SK-N-SH treated with all-trans-retinoic acid at 6 μM for 48 hours (cell line): Measurements from ENCODE around the gene TRPV4.

ENCODE experiments used
- ATAC-seq: fragments of 200-7000 bp; cut with Tn5 transposase; 3 replicates; pipeline ENCODE4 v1.9.1; 2020; ENCODE audit warnings: mild to moderate bottlenecking, moderate library complexity
- ARNTL ChIP-seq: fragments of 450-650 bp; formaldehyde crosslinking; IDR thresholded peaks from 2 replicates; pipeline ENCODE4 v1.5.0; 2020; ENCODE audit warnings: low read depth, mild to moderate bottlenecking, moderate library complexity, borderline replicate concordance
- BACH2 ChIP-seq: fragments of 250-450 bp; sonication (Bioruptor Pico); IDR thresholded peaks from 2 replicates; pipeline ENCODE4 v1.9.0; 2021; ENCODE audit warnings: mild to moderate bottlenecking, borderline replicate concordance
- CSDC2 ChIP-seq: fragments of 250-450 bp; sonication (Bioruptor Pico); IDR thresholded peaks from 2 replicates; pipeline ENCODE4 v1.5.0; 2020; ENCODE audit warnings: mild to moderate bottlenecking, moderate library complexity
- ESRRG ChIP-seq: fragments of 250-450 bp; sonication (Bioruptor Pico); IDR thresholded peaks from 2 replicates; pipeline ENCODE4 v1.6.1; 2021; ENCODE audit warnings: mild to moderate bottlenecking
- GLIS3 ChIP-seq: fragments of 250-450 bp; sonication (Bioruptor Pico); IDR thresholded peaks from 2 replicates; pipeline ENCODE4 v1.5.0; 2020; ENCODE audit warnings: mild to moderate bottlenecking, moderate library complexity
- ISL1 ChIP-seq: fragments of 250-450 bp; sonication (Bioruptor Pico); IDR thresholded peaks from 2 replicates; pipeline ENCODE4 v2.1.2; 2022; ENCODE audit warnings: mild to moderate bottlenecking, moderate library complexity
- OSR1 ChIP-seq: fragments of 250-450 bp; sonication (Bioruptor Pico); IDR thresholded peaks from 2 replicates; pipeline ENCODE4 v1.8.0; 2022; ENCODE audit warnings: moderate library complexity, mild to moderate bottlenecking, inconsistent platforms
- POU6F1 ChIP-seq: fragments of 250-450 bp; sonication (Bioruptor Pico); IDR thresholded peaks from 2 replicates; pipeline ENCODE4 v1.8.0; 2021; ENCODE audit warnings: low read depth, mild to moderate bottlenecking, moderate library complexity, borderline replicate concordance
- PPARA ChIP-seq: fragments of 250-450 bp; sonication (Bioruptor Pico); IDR thresholded peaks from 2 replicates; pipeline ENCODE4 v1.5.0; 2020; ENCODE audit warnings: mild to moderate bottlenecking, borderline replicate concordance
- RARB ChIP-seq: fragments of 250-450 bp; sonication (Bioruptor Pico); IDR thresholded peaks from 2 replicates; pipeline ENCODE4 v1.8.0; 2021; ENCODE audit warnings: mild to moderate bottlenecking, moderate library complexity
- SNAI2 ChIP-seq: fragments of 250-450 bp; sonication (Bioruptor Pico); IDR thresholded peaks from 2 replicates; pipeline ENCODE4 v1.5.0; 2020; ENCODE audit warnings: mild to moderate bottlenecking, moderate library complexity
- TCF4 ChIP-seq: fragments of 250-450 bp; sonication (Bioruptor Pico); IDR thresholded peaks from 2 replicates; pipeline ENCODE4 v1.8.0; 2021; ENCODE audit warnings: mild to moderate bottlenecking, moderate library complexity, borderline replicate concordance
- TSHZ2 ChIP-seq: fragments of 250-450 bp; sonication (Bioruptor Pico); IDR thresholded peaks from 2 replicates; pipeline ENCODE4 v1.5.0; 2020; ENCODE audit warnings: mild to moderate bottlenecking, moderate library complexity
- ZC3H10 ChIP-seq: fragments of 250-450 bp; sonication (Bioruptor Pico); IDR thresholded peaks from 2 replicates; pipeline ENCODE4 v1.5.1; 2021; ENCODE audit warnings: mild to moderate bottlenecking, moderate library complexity
- ZFP30 ChIP-seq: fragments of 450-650 bp; formaldehyde crosslinking; IDR thresholded peaks from 2 replicates; pipeline ENCODE4 v1.5.0; 2022; ENCODE audit warnings: mild to moderate bottlenecking, moderate library complexity
- ZNF565 ChIP-seq: fragments of 450-650 bp; formaldehyde crosslinking; conservative IDR thresholded peaks from 2 replicates; pipeline ENCODE4 v1.5.0; 2020; ENCODE audit warnings: low read depth, mild to moderate bottlenecking, moderate library complexity
- ZNF70 ChIP-seq: fragments of 450-650 bp; formaldehyde crosslinking; IDR thresholded peaks from 2 replicates; pipeline ENCODE4 v1.5.0; 2020; ENCODE audit warnings: mild to moderate bottlenecking, moderate library complexity
- ZNF8 ChIP-seq: fragments of 450-650 bp; formaldehyde crosslinking; IDR thresholded peaks from 2 replicates; pipeline ENCODE4 v1.5.0; 2020; ENCODE audit warnings: mild to moderate bottlenecking, moderate library complexity
- TF ChIP-seq, protein P1 (sequence below): fragments of 250-450 bp; sonication (Bioruptor Pico); IDR thresholded peaks from 2 replicates; pipeline ENCODE4 v1.8.0; 2020; ENCODE audit warnings: mild to moderate bottlenecking, moderate library complexity, borderline replicate concordance
- TF ChIP-seq, protein P2 (sequence below): fragments of 250-450 bp; sonication (Bioruptor Pico); IDR thresholded peaks from 2 replicates; pipeline ENCODE4 v1.5.1; 2020; ENCODE audit warnings: low read depth, mild to moderate bottlenecking, moderate library complexity

The TRPV4 gene

GRCh38 chr12:109828754-109829511, 4.3 kb downstream of the TRPV4 start:
- TF ChIP-seq TSHZ2 (CRISPR knock-in tag) (no peak), ZNF70 (CRISPR knock-in tag) (no peak), GLIS3 (CRISPR knock-in tag) (no peak), ZNF565 (CRISPR knock-in tag) (no peak), TCF4 (CRISPR knock-in tag) (no peak), ESRRG (CRISPR knock-in tag) (no peak), ARNTL (CRISPR knock-in tag) (no peak), ZNF8 (no peak), POU6F1 (CRISPR knock-in tag) (no peak), ZC3H10 (CRISPR knock-in tag) (no peak)
- TF ChIP-seq, protein P1, sequence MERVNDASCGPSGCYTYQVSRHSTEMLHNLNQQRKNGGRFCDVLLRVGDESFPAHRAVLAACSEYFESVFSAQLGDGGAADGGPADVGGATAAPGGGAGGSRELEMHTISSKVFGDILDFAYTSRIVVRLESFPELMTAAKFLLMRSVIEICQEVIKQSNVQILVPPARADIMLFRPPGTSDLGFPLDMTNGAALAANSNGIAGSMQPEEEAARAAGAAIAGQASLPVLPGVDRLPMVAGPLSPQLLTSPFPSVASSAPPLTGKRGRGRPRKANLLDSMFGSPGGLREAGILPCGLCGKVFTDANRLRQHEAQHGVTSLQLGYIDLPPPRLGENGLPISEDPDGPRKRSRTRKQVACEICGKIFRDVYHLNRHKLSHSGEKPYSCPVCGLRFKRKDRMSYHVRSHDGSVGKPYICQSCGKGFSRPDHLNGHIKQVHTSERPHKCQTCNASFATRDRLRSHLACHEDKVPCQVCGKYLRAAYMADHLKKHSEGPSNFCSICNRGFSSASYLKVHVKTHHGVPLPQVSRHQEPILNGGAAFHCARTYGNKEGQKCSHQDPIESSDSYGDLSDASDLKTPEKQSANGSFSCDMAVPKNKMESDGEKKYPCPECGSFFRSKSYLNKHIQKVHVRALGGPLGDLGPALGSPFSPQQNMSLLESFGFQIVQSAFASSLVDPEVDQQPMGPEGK (CRISPR knock-in tag): no peak
- TF ChIP-seq, protein P2, sequence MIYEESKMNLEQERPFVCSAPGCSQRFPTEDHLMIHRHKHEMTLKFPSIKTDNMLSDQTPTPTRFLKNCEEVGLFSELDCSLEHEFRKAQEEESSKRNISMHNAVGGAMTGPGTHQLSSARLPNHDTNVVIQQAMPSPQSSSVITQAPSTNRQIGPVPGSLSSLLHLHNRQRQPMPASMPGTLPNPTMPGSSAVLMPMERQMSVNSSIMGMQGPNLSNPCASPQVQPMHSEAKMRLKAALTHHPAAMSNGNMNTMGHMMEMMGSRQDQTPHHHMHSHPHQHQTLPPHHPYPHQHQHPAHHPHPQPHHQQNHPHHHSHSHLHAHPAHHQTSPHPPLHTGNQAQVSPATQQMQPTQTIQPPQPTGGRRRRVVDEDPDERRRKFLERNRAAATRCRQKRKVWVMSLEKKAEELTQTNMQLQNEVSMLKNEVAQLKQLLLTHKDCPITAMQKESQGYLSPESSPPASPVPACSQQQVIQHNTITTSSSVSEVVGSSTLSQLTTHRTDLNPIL (CRISPR knock-in tag): no peak
- ATAC-seq: no peak

GRCh38 chr12:109827566-109828550, 5.3 kb downstream of the TRPV4 start:
- ATAC-seq: no peak
- TF ChIP-seq SNAI2 (CRISPR knock-in tag) (no peak), ZC3H10 (CRISPR knock-in tag) (no peak), OSR1 (CRISPR knock-in tag) (no peak), POU6F1 (CRISPR knock-in tag) (no peak), RARB (CRISPR knock-in tag) (no peak), ZFP30 (CRISPR knock-in tag) (no peak), ISL1 (CRISPR knock-in tag) (no peak), PPARA (CRISPR knock-in tag) (no peak), CSDC2 (no peak), ESRRG (CRISPR knock-in tag) (no peak), BACH2 (no peak), ZNF70 (CRISPR knock-in tag) (no peak)
- TF ChIP-seq, protein P2 (CRISPR knock-in tag): no peak
- TF ChIP-seq, protein P1 (CRISPR knock-in tag): no peak
